ENCODE measurements around the gene MGMT.

DNA sequence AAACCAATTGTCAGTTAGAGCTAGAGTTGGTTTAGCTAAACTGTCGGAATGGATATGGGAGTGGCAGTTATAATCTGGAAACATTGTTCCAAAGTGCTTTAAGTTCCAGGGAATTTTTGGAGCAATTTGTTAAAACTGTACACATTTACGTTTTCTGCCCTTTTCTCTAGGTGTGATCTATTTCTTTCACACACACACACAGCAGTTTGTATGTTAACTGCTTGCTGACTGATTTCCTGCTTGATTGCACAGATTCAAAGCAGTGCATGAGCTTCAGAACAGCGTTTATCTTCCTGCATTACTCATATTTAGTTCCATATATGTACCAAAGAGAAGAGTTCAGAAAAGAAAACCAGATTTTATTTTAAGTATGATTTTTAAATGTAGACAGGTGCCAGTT is 57.9 kb downstream of the MGMT start:
- TF ChIP-seq POLR2A (IDR thresholded peaks at IDR 0.05) (no peak), POLR2AphosphoS5 (IDR thresholded peaks at IDR 0.05) (no peak)
